CD1c-positive myeloid dendritic cell (primary cell): ENCODE measurements around the gene KLHL29.

Experiments
- DNase-seq: peaks from one replicate; pipeline ENCODE4 v3.0.0-alpha.2; 2016; ENCODE audit errors: extremely low spot score

The KLHL29 gene

DNA sequence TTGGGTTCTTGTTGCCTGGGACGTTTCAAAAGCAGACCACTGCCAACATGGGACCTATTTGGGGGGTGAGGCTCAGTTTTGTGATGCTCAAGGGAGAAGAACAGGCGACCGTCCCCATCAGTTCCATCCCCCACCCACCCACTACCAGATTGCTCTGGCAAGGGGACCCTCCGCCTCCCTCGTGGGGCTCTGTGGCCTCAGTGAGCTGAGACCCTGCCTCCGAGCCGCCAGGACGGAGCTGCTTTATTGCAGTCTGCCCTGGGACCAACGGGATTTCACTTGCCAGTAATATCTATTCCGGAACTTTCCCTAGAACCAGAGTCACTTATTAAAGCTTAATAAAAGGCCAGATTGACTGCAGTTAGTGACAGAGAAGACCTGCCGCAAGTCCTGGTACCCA, 146.3 kb downstream of the KLHL29 start:
- DNase-seq = no peak

DNA sequence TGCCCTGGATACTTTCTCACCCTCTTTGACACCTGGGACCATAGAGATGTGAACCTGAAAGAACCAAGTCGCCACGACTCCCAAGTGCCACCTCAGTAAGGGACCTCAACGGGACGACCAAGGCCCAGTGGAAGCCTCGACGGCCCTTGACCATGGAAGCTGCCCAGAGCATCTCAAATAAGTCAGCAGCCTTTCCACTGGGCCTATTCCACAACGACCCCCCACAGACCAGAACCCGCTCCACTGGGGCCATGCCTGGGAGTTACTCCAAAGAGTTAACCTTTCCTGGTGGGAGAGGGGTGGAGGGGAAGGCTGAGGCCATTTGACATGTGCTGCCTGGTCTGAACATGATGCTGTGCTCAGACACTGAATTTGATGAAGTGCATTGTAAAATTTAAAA, 146.9 kb downstream of the KLHL29 start:
- no peak for DNase-seq

- no peak for DNase-seq
These were observed 147.7 kb downstream of the KLHL29 start for GRCh38 chr2:23532391-23533337.

DNA sequence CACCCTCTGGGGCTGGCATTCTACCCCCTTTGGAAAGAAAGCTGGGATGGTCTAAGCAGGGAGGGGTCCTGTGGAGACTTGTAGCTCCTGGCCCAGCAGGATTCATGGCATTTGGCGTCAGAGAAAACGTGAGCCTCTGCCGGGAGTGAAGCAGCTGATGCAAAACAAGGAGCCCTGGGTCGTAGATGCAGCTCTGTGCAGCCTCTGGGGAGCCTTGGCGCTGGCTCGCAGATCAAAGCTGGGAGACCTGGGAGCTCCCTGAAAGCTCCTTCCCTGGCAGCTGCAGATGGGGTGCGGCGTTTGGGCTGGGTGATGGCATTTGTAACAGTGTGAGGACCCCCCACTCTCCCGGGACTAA, 148.3 kb downstream of the KLHL29 start:
- no peak for DNase-seq

DNA sequence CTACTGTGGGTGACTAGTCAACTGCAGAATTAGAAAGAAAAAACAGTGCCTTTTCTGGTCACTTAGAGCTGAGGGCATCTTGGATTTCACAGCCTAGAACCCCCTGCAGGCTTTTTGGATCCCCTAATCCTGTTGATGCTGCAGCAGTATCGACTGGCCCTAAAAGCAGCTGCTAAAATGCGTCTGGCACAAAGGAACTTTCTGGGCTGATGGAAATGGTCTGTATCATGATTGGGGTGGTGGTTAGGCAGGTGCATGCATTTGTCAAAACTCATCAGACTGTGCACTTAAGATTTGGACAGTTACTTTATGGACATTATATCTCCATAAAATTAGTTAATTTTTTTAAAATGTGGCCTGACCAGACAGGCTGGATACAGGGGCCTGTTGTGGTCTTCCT, 149.8 kb downstream of the KLHL29 start:
- DNase-seq = no peak

- no peak for DNase-seq
These were observed 151.3 kb downstream of the KLHL29 start for GRCh38 chr2:23536326-23536725.

GRCh38 chr2:23537991-23538390, 153.0 kb downstream of the KLHL29 start:
- DNase-seq = no peak

GRCh38 chr2:23538566-23538965, 153.6 kb downstream of the KLHL29 start:
- DNase-seq = no peak

DNA sequence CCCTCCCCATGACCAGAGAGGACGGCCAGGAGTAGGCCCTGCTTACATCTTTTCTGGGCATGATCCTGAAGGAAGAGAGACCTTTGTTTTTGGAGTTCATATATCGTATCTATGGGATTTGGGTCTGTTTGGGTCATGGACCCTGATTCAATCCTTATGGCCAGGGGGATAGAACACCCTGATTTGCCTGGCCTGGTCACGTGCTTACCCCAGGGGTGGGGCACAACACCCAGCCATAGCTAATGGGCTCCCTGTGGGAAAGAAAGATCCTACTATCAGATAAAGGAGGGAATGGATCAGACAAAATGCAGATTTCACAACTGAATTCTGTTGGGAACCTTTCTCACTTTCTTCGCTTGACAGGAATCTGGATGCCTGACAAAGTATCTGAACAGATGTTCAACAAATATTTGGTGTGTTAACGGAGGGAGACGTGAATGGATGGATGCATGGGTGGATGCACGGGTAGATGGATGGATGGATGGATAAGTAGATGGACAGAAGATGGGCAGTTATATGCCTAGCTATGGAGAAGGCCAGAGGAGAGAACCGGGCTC, 155.9 kb downstream of the KLHL29 start:
- DNase-seq = no peak

DNA sequence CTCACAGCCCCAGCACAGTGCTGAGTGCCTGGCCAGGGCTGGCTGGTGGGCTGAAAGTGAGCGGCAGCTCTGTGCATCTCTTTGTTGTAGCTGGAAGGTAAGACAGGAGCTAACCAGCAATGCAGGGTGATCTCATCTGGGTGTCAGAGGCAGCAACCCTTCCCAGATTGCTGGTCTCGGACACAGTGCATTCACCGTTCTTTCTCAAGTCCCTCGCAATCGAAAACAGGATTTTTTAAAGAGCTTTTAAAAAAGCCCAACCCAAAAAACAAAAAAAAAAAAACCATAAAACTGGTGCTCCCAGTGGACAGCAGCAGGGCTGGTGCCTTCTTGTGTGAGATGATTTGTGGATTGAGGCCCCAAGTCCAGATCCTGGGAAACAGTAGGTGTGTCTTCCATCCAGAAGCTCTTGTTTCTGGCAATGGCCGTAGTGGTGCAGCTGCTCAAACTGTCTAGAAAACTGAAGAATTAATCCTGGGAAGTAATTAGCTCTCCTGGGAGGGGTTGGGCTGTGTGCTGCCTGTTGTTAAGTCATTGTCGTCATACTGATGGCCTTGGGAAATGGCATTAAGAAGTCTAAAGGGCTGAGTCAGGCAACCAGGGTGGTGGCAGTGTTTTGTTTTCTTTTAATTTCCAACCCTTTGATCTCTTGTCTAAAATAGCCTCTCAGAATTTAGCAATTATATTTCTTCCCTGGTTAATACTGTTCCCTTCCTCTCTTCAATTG, 156.7 kb downstream of the KLHL29 start:
- no peak for DNase-seq

DNA sequence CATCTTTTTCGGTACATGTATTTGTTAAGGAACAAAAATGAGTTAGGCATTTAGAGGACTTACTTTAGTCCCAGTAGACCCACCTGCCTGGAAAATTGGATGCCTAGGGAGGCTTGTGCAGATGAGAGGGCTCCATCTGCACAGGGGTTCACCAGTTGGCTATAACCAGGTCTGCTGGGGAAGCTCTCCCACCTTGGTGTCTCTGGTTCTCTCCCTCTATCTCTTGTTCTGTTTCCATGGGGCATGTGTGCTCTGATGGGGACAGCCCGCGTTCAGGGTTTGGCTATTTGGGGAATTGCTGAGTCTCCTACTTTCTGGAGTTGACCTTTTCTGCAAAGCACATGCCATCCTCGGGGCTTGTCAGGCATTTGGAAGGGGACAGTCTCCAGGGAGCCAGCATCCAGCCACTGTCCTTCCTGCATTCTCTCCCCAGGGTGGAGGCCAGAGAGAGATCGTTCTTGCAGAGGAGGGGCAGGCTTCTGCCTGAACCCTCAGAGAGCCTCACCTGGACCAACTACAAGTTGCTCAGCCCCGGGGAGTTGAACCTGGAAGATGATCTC, 157.3 kb downstream of the KLHL29 start:
- DNase-seq = no peak

DNA sequence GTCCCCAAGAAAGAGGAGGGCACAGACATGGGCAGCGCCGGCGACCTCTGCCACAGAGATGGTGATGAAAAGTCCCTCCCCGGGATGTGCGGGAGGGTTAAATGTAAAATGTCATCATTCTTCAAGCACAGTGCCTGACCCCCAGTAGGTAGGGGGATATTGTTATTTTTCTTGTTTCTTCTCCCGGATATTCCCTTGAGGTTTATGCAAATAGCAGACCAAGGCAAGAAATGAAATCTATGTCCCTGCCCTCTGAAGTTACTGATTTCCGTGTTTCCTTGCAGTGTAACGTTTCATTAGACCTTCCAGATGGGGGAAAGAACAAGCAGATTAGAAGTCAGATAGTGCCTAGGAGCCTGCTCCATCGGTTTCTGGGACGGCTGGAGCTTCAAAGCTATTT, 158.3 kb downstream of the KLHL29 start:
- DNase-seq = no peak

GRCh38 chr2:23543728-23544127, 158.7 kb downstream of the KLHL29 start:
- DNase-seq = no peak

GRCh38 chr2:23544589-23545295, 159.8 kb downstream of the KLHL29 start:
- DNase-seq = no peak

DNA sequence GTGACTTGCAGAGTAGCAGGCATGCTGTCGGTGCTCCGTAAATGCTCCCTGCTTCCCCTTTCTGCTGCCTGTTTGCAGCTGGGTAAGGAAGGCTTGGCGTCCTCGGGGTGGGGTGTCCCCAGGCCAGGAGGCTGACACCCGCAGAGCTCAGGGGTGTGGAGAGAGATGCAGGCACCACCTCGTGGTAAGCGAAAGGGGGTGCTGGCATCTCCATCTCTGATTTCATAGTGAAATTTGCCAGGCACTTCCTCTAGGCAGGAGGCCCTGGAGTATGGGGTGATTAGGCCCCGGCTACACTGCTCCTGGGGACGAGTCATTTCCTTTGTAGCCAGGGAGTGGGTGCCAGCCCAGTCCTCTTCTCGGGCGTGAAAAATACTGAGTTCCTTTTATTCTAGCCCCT, 160.4 kb downstream of the KLHL29 start:
- peak; percentile 17 for DNase-seq

GRCh38 chr2:23545811-23546210, 160.8 kb downstream of the KLHL29 start:
- DNase-seq = no peak

DNA sequence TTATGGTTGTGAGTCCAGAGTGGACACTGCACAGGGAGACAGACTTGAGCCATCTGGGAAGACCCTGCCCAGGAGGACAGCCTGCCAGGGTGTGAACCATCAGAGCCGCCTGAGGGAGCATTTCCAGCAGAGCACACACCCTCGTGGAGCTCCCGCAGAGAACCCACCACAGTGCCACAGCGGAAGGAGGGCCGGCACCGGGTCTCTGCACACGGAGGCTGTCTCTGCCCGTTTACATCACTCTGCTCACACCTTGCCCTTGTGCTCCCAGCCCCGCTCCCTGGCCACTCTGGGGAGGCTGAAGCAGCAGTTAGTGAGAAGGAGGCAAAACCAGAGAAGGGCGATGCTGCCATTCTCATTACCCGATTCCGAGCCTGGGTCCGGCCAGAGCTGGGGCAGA, 161.9 kb downstream of the KLHL29 start:
- DNase-seq = no peak

DNA sequence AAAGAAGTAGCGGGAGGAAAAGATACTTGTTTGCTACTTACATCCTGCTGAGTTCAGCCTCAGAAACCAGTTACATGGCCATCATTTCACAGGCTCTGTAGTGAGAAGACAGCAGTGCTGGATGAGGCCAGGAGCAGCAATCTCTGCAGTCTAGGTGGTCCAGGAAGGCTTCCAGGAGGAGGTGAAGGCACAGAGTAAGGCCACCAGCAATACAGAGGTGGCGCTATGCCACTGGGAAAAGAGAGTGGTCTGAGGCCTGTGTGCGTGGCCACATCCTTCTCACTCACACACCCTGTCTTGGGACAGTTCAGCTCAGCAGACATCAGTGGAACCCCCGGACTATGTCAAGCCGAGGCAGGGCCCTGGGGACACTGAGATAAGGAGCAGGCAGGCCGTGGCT, 162.7 kb downstream of the KLHL29 start:
- DNase-seq = no peak

GRCh38 chr2:23548143-23548769, 163.3 kb downstream of the KLHL29 start:
- DNase-seq = no peak

GRCh38 chr2:23549051-23549450, 164.1 kb downstream of the KLHL29 start:
- no peak for DNase-seq

DNA sequence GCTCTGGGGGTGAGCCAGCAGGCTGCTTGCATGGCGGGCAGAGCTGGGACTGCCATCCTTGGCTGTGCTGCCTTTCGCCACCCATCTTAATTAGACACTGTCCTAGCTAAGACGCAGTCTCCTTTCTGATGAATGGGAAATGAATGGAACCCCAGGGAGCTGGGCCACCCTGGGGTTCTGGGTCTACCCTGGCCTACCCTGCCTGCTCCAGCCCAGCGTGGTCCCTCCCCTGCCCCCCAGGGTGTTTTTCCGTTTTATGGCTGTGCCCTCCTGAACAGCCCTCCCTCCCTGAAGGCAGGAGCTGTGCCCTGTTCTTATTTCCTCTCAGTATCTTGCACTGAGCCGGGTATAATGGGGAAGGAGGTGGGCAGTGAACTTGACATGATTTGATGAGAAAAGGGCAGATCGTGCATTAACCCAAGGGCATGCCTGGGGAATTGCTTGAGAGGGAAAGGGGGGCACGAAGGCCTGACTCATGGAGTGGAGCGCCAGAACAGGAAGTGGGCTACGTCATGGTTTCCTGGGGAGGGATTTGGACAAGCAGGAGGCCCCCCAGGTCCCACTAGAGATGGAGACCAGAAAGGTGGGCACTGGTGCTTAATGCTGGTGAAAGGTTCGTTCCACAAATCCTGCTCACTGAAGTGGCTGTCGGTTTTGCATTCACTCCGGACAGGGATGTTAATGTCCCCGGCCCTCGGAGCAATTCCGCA, 165.0 kb downstream of the KLHL29 start:
- no peak for DNase-seq
